Right cardiac atrium (tissue), 5 donors: ENCODE data around the gene GSPT2. TPM values are rescaled to one million over a fixed set of nuclear protein-coding genes. Genes with fewer than 3 reads are reported as not detected.

Experiments used
- ATAC-seq, 2 donors: fragments of 200-7000 bp; cut with Tn5 transposase; one replicate each; pipeline versions ENCODE4 v1.8.0 to v1.9.1; 2020; ENCODE audit warnings: moderate library complexity in 2 of 2, mild to moderate bottlenecking in 1 of 2
- DNase-seq, 3 donors: peaks; one replicate each; pipeline ENCODE4 v3.0.0-alpha.2; 2020
- H3K27ac ChIP-seq: one replicate; pipeline ENCODE4 v1.5.1; 2013; ENCODE audit warnings: mild to moderate bottlenecking, low read length, control low read depth, moderate library complexity
- H3K27me3 ChIP-seq: one replicate; pipeline ENCODE4 v1.6.1; 2013; ENCODE audit not compliant: control insufficient read depth, insufficient read depth
- H3K4me1 ChIP-seq: one replicate; pipeline ENCODE4 v1.6.1; 2013; ENCODE audit warnings: low read length; ENCODE audit not compliant: control insufficient read depth, insufficient read depth
- H3K4me3 ChIP-seq: one replicate; pipeline ENCODE4 v1.5.1; 2013; ENCODE audit warnings: low read length, control low read depth
- H3K9me3 ChIP-seq: one replicate; pipeline ENCODE4 v1.6.1; 2013; ENCODE audit warnings: low read length; ENCODE audit not compliant: control insufficient read depth
- WGBS: extraction: QIAGEN DNeasy Blood & Tissue Kit; methylation state at CpG from one replicate; pipeline ENCODE4 v1.1.7; 2013; 5-methylcytosine and 5-hydroxymethylcytosine counted together
- intact Hi-C, 4 donors: fragments of 100-400 bp; cut with DNase I; formaldehyde crosslinking; loops; one replicate each; pipeline versions ENCODE4 v1.11.0 to v1.14.0; 2022 to 2023
- polyA plus RNA-seq: library from polyadenylated mRNA; stranded (reverse); fragments of 200-250 nt; gene quantifications from one replicate; pipeline ENCODE4 v1.2.3, GENCODE V29; 2013
- total RNA-seq, 4 donors: library from RNA; stranded (reverse); fragmentation: NEBNext Ultra II Directional; extraction: Animal tissue kit (Norgen Biotek cat#: 25700); gene quantifications; one replicate each; pipeline ENCODE4 v1.2.1, GENCODE V29; 2021
- donor health status: healthy with polysubstance abuse.
- donor health status: DM: no; HTN: yes; CAD: no.
- donor health status: DM: no; HTN: no; CAD: no.
- donor health status: DM: no; HTN: yes; CAD: no; lungs with severe emphysema.
- donor health status: DM: yes; HTN: yes; CAD: no.

Gene GSPT2
- total and polyA plus RNA-seq, 5 donors = 6.5 to 11.2 (median 9.6) TPM

DNA sequence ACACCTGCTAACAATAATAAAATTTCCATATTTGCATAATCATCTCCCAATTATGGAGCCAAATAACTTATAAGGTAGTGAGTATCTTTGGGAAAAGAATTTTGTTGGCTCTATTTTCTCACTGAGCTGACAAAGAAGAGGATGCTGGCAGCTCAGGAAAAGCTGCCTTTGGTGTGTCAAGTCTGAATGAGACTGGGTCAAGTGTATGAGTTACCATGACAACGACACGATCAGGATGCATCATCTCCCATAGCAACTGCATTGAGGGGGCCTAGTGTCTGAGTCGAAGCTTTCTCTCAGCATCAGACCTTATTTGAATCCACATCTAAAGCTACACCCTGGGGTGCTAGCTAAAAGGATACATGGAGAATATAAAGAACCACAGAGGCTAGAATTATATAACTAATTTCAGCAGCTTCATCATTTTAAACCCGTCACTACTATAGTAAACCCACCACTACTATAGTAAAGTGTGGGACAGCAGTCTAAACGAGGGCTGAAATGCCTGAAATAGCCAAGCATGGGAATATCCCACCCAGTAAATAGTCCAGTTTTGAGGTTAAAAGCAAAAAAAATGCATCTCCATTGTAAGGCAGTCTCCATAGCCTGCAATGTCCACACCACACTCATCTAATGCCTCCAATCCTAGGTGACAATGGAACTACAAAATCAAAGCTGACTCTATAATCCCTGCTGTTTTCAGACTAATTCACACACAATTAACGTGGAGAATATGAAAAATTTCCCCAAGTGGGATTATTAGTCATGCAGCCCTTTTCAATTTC lies 16.0 kb downstream of the GSPT2 start:
- H3K4me3 ChIP-seq = no peak overlapping the region
- no peaks in the 10 kb centered on the region for H3K9me3 ChIP-seq
- no peaks in the 10 kb centered on the region for H3K4me1 ChIP-seq
- no peaks in the 10 kb centered on the region for H3K27me3 ChIP-seq
- ATAC-seq (no peak), DNase-seq (no peak)
- 50% methylated on average over 6 of the region's 6 CpGs for WGBS
- intact Hi-C loops = no loop called here
- no peak overlapping the region for H3K27ac ChIP-seq

DNA sequence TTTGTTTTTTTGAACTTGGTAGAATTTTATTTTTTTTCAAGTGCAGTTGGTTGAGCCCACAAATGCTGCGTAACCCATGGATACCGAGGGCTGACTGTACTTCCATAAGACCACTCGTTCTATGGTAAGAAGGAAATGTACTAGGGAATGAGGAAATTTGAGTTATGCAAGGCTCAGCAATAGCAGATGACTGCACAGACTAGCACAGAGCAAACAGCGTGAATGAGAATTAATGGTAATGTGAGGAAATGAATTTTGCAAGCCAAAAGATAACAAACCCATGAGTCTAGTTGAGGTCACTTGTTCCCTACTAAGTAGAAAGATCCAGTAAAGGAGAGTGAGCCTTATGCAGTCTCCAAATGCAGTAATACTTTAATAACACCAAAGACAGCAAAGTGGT lies 17.4 kb downstream of the GSPT2 start:
- Histone ChIP-seq H3K9me3 (no peaks in the 10 kb centered on the region), H3K27ac (no peak overlapping the region), H3K27me3 (no peaks in the 10 kb centered on the region), H3K4me3 (no peak overlapping the region), H3K4me1 (no peaks in the 10 kb centered on the region)
- intact Hi-C loops = no loop called here
- DNase-seq (no peak), ATAC-seq (no peak)
- WGBS = 72% methylated on average over 4 of the region's 4 CpGs

DNA sequence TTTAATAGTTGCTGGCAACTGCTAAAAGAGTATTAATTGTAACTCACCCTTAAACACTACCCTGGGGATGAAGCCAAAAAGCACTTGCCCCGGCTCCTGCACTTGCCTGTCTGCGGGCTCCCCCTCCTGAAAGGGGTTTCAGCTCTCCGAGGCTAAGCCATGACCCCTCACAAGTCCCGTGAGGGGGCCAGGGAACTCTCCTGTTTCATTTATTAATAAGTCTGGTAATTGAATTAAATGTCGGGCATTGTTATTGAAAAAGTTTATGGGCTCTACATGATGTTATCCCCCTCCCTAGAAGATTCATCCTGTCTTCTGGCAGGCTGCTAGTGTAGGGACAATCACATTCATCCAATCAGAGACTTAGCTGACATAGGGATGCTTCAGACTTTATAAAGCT lies 23.3 kb downstream of the GSPT2 start:
- Histone ChIP-seq H3K27me3 (no peaks in the 10 kb centered on the region), H3K27ac (no peak overlapping the region), H3K4me1 (no peaks in the 10 kb centered on the region), H3K4me3 (no peak overlapping the region), H3K9me3 (no peaks in the 10 kb centered on the region)
- DNase-seq (no peak), ATAC-seq (no peak)
- intact Hi-C loops = no loop called here
- 72% methylated on average over 5 of the region's 5 CpGs for WGBS

DNA sequence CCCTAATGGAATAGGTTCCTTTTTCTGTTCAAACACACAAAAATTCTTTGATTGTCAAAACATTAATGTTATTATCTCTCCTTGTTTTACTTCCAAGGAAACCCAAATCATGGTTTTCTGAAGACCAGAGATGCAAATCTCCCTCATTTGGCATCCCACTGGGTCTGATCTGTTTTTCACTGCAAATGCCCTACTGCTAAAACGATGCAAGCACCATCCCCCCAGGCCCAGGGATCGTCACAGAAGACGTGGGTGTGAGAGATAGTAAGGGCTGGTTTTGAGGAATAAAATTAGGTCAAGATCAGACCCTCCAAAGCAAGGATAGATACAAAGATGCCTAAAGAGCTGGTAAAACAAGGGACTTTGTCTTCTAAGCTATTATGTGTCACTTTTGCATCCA lies 33.6 kb downstream of the GSPT2 start:
- 20% methylated on average over 3 of the region's 3 CpGs for whole genome bisulfite sequencing
- no peak overlapping the region for H3K27ac ChIP-seq
- DNase-seq (no peak), ATAC-seq (no peak)
- no peaks in the 10 kb centered on the region for H3K27me3 ChIP-seq
- intact Hi-C loops = no loop called here
- H3K4me3 ChIP-seq = no peak overlapping the region
- H3K4me1 ChIP-seq = no peaks in the 10 kb centered on the region
- no peaks in the 10 kb centered on the region for H3K9me3 ChIP-seq

DNA sequence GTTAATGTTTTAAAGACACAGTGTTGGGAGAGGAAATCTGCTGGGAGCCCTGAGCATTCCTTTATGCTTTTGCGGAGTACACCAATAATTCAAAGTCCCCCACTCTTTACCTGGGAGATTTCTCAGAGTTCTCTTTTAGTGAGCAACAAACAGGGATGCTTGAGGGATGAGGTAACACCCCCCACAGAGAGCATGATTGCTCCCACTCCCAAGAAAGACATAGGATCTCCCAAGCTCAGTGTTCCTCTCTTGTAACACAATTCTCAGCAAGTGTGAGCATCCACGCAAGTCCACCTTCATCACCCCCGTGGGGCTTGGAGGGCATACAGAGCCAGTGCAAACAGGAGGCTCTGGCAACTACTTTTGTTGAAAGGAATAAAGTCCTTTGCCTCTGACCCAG lies 36.1 kb downstream of the GSPT2 start:
- intact Hi-C loops = no loop called here
- no peak for DNase-seq
- no peak overlapping the region for H3K27ac ChIP-seq
- no peaks in the 10 kb centered on the region for H3K4me1 ChIP-seq
- no peak for ATAC-seq
- H3K27me3 ChIP-seq = no peaks in the 10 kb centered on the region
- H3K4me3 ChIP-seq = no peak overlapping the region
- 72% methylated on average over 3 of the region's 3 CpGs for WGBS
- no peaks in the 10 kb centered on the region for H3K9me3 ChIP-seq

DNA sequence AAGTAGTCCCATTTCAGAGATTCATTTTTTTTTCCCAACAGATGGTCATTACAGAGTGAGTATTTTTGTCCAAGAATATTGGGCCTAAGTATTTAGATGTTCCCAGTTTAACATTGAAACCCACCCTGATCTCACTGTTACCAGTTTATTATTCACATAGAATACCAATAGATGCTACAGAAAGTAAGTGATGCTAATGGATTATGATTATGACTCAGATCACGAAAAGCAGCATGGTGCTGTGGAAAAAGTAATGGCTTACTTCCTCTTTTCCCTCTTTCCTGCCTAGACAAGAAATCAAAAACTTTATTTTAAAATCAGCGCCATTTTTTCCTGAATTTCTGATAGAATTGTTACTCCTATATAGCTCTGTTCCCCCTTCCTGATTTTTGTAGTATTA lies 51.9 kb downstream of the GSPT2 start:
- 87% methylated on average over 2 of the region's 2 CpGs for WGBS
- H3K4me1 ChIP-seq = no peaks in the 10 kb centered on the region
- H3K4me3 ChIP-seq = no peak overlapping the region
- no peak overlapping the region for H3K27ac ChIP-seq
- DNase-seq (no peak), ATAC-seq (no peak)
- intact Hi-C loops = no loop called here
- H3K27me3 ChIP-seq = no peaks in the 10 kb centered on the region
- no peaks in the 10 kb centered on the region for H3K9me3 ChIP-seq

Other genes starting within 250 kb of the GSPT2 start
- gene NUDT11, start 246.8 kb upstream of the GSPT2 start, total RNA-seq = under 1 TPM; 0.20 to 0.22 (median 0.20) TPM
- 0.20 TPM for gene NUDT11, start 246.8 kb upstream of the GSPT2 start, polyA plus RNA-seq
- not detected for gene CENPVL3, start 124.5 kb upstream of the GSPT2 start, total RNA-seq
- not detected for gene CENPVL3, start 124.5 kb upstream of the GSPT2 start, polyA plus RNA-seq
- gene CENPVL2, start 60.6 kb upstream of the GSPT2 start, total RNA-seq = not detected
- not detected for gene CENPVL2, start 60.6 kb upstream of the GSPT2 start, polyA plus RNA-seq
- gene CENPVL1, start 32.9 kb upstream of the GSPT2 start, total RNA-seq = not detected
- not detected for gene CENPVL1, start 32.9 kb upstream of the GSPT2 start, polyA plus RNA-seq
- 100 to 1,000 TPM in 2 of 4 donors, 10 to 100 TPM in 2; 81.9 to 118 (median 97.2) TPM for gene MAGED1, start 150.2 kb downstream of the GSPT2 start, total RNA-seq
- gene MAGED1, start 150.2 kb downstream of the GSPT2 start, polyA plus RNA-seq = 51.2 TPM